HG03066 (cell line): Measurements from ENCODE around the gene NKPD1.
"Not testable (repeated sequence)": the region's sequence is repeated elsewhere in the genome, so short reads cannot be mapped to it uniquely, and the experiment has no call there.

Source experiments
- ATAC-seq: cut with Tn5 transposase; IDR thresholded peaks from one replicate; pipeline ENCODE4 v1.9.1; 2021; ENCODE audit warnings: low read depth; ENCODE audit not compliant: unreplicated experiment

The NKPD1 gene

DNA sequence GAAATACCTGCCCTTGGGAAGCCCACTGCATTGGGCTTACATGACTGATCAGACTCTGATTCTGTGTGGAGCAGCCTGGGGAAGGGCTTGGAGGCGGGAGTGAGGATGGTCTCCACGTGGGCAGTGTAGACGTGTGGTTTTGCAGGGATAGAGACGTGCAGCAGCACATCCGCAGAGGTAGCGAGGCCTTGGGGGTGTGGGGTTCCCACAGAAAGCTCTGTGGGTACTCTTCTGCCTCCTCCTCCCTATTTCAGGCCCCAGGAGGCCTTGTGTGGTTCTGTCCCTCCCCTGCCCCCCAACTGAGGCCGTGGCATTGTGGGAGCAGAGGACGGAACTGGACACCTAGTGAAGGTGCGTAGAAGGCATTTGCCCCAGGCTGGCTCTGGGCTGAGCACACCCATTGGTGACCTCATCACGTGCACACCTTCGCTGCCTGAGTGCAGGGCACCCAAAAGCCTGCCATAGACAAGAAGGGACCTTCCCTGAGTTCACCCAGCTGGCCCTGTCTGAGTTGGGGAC, 38.9 kb downstream of the NKPD1 start:
- no peak for ATAC-seq

- no peak for ATAC-seq
Measured at GRCh38 chr19:45119582-45119981, 41.2 kb downstream of the NKPD1 start.

DNA sequence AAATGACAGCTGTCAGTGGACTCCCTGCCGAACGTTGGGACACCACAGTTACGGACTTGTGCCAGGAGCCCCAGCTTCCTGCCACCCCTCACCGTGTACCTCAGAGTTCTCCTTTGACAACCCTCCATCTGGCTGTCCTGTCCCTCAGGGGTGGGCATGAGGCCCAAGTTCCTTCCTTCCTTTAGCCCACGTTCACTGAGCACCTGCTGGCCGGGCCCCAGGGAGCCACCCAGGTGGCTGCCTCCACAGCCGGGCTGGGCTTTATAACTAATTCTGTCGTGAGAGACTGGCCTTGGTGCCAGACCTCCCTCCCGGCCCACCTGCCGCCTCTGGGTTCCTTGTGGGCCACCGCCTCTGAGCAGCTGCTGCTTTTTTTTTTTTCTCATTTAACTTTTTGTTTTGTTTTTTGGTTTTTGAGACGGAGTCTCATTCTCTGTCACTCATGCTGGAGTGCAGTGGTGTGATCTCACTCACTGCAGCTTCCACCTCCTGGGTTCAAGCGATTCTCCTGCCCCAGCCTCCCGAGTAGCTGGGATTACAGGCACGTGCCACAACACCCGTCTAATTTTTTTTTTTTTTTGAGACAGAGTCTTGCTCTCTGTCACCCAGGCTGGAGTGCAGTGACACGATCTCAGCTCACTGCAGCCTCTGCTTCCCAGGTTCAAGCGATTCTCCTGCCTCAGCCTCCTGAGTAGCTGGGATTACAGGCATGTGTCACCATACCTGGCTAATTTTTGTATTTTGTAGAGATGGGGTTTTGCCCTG, 42.0 kb downstream of the NKPD1 start:
- not testable (repeated sequence) for ATAC-seq

DNA sequence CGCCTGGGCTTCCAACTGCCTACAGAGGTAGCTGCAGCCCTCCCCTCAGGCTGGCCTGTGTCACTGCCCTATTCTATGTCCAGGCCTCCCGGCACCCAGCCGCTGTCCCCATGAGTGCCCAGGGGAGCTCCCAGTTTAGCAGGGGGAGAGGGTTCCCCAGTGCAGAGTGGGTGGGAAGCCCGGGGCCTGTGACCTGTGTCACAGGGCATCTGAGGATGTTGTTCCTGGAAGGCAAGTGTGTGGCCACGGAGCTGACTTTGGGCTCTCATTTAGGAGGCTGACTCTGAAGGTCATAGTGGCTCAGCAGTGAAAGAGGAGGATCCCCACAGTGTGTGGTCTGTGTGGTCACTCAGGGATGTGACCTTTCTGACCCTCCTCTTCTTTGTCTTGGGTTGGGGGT, 42.7 kb downstream of the NKPD1 start:
- no peak for ATAC-seq

GRCh38 chr19:45117671-45118070, 43.1 kb downstream of the NKPD1 start:
- no peak for ATAC-seq

DNA sequence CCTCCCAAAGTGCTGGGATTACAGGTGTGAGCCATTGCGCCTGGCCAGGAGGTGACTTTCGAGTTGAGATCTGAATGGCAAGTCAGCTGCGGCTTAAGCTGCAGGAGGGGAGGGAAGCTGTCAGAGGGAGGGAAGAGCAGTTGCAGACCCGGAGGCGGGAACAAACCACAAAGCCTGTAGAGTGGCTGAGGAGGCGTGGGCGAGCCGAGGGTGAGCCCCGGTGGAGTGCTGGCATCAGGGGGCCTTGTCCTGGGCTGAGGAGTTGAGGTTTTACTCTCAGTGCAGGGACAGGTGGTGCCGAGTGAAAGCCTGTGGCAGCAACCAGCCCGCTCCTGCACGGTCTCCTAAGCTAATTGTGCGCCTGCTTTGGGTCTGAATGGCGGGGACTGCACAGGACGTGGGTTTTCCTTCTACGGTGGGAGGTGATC, 43.6 kb downstream of the NKPD1 start:
- ATAC-seq, result no peak

- no peak for ATAC-seq
Measured at GRCh38 chr19:45115809-45116615, 44.8 kb downstream of the NKPD1 start.

- ATAC-seq, result no peak
Measured at GRCh38 chr19:45114116-45114515, 46.7 kb downstream of the NKPD1 start.

DNA sequence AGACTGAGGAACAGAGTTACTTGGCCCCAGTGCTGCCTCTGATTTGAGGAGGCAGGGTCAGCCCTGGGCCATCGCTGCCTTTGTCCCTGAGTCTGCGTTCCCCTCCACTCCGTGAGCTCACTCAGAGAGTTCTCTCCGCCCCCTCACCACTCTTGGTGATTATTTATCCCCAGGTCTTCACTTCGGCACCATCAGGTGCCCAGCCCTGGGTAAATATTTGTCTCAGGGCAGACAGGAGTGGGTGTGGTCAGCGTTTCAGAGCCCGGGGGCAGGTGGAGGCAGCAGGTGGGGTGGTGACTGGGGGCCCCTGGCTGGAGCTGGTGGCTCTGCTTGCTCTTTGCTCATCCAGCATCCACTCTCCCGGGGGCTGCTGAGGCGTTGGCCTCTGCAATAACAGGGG, 47.2 kb downstream of the NKPD1 start:
- no peak for ATAC-seq

DNA sequence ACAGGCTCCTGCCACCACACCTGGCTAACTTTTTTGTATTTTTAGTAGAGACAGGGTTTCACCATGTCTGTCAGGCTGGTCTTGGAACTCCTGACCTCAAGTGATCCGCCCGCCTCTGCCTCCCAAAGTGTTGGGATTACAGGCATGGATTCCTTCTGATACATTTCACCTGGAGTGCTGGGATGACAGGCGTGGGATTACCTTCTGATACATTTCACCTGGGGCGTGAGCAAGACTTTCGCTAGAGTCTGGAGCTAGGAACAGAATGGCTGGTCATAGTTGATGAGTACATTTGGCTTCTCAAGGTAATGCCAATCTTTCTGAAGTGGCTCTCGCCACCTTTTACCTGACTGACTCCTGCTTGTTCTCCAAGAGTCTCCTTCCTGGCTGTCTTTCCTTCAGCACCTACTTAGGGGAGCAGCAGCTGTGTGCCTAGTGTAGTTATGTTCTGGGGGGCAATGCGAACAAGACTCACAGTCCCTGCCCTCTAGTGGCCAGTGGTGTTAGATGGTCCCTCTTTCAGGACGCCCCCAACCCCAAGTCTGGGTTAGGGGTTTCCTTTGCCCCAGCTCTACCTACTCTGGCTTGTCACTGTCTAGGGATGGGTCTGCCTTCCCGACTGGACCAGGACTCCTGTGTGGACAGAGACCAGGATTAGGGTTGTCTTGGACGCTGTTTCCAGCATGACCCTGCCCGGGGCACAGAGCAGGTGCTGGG, 48.5 kb downstream of the NKPD1 start:
- no peak for ATAC-seq
